ENCODE results near the gene GNG5.

DNA sequence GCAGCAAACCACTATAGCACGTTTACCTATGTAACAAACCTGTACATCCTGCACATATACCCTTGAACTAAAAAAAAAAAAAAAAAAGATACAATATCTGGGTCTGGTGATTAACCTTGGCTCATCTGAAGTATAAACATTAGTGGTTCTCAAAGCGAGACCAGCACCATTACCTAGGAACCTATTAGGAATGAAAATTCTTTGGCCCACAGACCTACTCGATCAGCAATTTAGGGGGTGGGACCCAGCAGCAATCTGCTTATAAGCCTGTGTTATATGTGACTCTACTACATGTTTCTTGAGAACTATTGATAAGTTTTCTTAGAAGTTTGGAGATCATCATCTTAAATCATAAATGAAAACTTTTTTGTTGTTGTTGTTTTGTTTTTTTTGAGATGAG lies 9.9 kb downstream of the GNG5 start:
- TF ChIP-seq EGR1 (IDR thresholded peaks at IDR 0.05; ENCODE audit: low read depth in 2 of 2) (no peak), CTCF (IDR thresholded peaks at IDR 0.05; ENCODE audit: low read depth, low read length, missing input control) (no peak), TAF1 (conservative IDR thresholded peaks at IDR 0.05) (no peak), GABPA (IDR thresholded peaks at IDR 0.05 in 1 of 2, conservative IDR thresholded peaks at IDR 0.05 in 1 of 2) (no peak), NR2F2 (IDR thresholded peaks at IDR 0.05) (no peak), JUND (IDR thresholded peaks at IDR 0.05) (no peak), ZBTB33 (IDR thresholded peaks at IDR 0.05) (no peak), MAX (IDR thresholded peaks at IDR 0.05) (no peak), SP1 (IDR thresholded peaks at IDR 0.05) (no peak), RAD21 (IDR thresholded peaks at IDR 0.05) (no peak), HNF4A (conservative IDR thresholded peaks at IDR 0.05) (no peak)

Data from liver (tissue), 3 donors.